ENCODE results near the gene DLG2.

Gene DLG2

GRCh38 chr11:84234462-84235202, 1392.5 kb downstream of the DLG2 start:
- DNase-seq, result no peak

- no peak for DNase-seq
Measured at GRCh38 chr11:84234011-84234410, 1393.1 kb downstream of the DLG2 start.

GRCh38 chr11:84232511-84232910, 1394.6 kb downstream of the DLG2 start:
- no peak for DNase-seq

- DNase-seq, result no peak
Measured at GRCh38 chr11:84230402-84230801, 1396.7 kb downstream of the DLG2 start.

- no peak for DNase-seq
Measured at GRCh38 chr11:84227970-84228665, 1399.0 kb downstream of the DLG2 start.

GRCh38 chr11:84224042-84224441, 1403.1 kb downstream of the DLG2 start:
- DNase-seq, result no peak

GRCh38 chr11:84218318-84218717, 1408.8 kb downstream of the DLG2 start:
- DNase-seq, result no peak

- DNase-seq, result no peak
Measured at GRCh38 chr11:84215672-84216071, 1411.5 kb downstream of the DLG2 start.

GRCh38 chr11:84214557-84214956, 1412.6 kb downstream of the DLG2 start:
- DNase-seq, result no peak

GRCh38 chr11:84212468-84213390, 1414.4 kb downstream of the DLG2 start:
- no peak for DNase-seq

GRCh38 chr11:84211896-84212295, 1415.2 kb downstream of the DLG2 start:
- no peak for DNase-seq

GRCh38 chr11:84194696-84195095, 1432.4 kb downstream of the DLG2 start:
- DNase-seq, result no peak

- DNase-seq, result no peak
Measured at GRCh38 chr11:84193706-84194105, 1433.4 kb downstream of the DLG2 start.

- DNase-seq, result no peak
Measured at GRCh38 chr11:84188521-84188920, 1438.6 kb downstream of the DLG2 start.

GRCh38 chr11:84173078-84173477, 1454.1 kb downstream of the DLG2 start:
- DNase-seq, result no peak

- DNase-seq, result no peak
Measured at GRCh38 chr11:84165139-84165538, 1462.0 kb downstream of the DLG2 start.

- DNase-seq, result no peak
Measured at GRCh38 chr11:84164728-84165127, 1462.4 kb downstream of the DLG2 start.

GRCh38 chr11:84163116-84163515, 1464.0 kb downstream of the DLG2 start:
- DNase-seq, result no peak

GRCh38 chr11:84157639-84158038, 1469.5 kb downstream of the DLG2 start:
- DNase-seq, result no peak

- DNase-seq, result no peak
Measured at GRCh38 chr11:84146826-84147225, 1480.3 kb downstream of the DLG2 start.

GRCh38 chr11:84145616-84146185, 1481.4 kb downstream of the DLG2 start:
- no peak for DNase-seq

- no peak for DNase-seq
Measured at GRCh38 chr11:84144531-84144930, 1482.6 kb downstream of the DLG2 start.

- DNase-seq, result no peak
Measured at GRCh38 chr11:84142411-84142810, 1484.7 kb downstream of the DLG2 start.
